ENCODE measurements around the gene PKN3. TPM values are rescaled to one million over a fixed set of nuclear protein-coding genes. Genes with fewer than 3 reads are reported as not detected.

PKN3 gene
- total and polyA plus RNA-seq, 9 of the 15 experiments (the other 6 are each of a cell fraction or from before 2014, with no cell fraction given) = 0.82 to 49.2 (median 19.7) TPM

- TF ChIP-seq, protein P1, sequence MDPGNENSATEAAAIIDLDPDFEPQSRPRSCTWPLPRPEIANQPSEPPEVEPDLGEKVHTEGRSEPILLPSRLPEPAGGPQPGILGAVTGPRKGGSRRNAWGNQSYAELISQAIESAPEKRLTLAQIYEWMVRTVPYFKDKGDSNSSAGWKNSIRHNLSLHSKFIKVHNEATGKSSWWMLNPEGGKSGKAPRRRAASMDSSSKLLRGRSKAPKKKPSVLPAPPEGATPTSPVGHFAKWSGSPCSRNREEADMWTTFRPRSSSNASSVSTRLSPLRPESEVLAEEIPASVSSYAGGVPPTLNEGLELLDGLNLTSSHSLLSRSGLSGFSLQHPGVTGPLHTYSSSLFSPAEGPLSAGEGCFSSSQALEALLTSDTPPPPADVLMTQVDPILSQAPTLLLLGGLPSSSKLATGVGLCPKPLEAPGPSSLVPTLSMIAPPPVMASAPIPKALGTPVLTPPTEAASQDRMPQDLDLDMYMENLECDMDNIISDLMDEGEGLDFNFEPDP (CRISPR knock-in tag; IDR thresholded peaks at IDR 0.05) = no peak
- TF ChIP-seq DDX20 (tag; IDR thresholded peaks at IDR 0.05; ENCODE audit: low read depth) = no peak
- no peak for TF ChIP-seq ZNF282 (CRISPR knock-in tag; IDR thresholded peaks at IDR 0.05)
- peak; percentile 76; the same call in 1 of the 2 replicates for TF ChIP-seq KLF13 (tag; IDR thresholded peaks at IDR 0.05; ENCODE audit: borderline replicate concordance, low read depth)
- TF ChIP-seq RERE (CRISPR knock-in tag; IDR thresholded peaks at IDR 0.05; ENCODE audit: borderline replicate concordance) = no peak
- no peak for TF ChIP-seq PYGO2 (tag; IDR thresholded peaks at IDR 0.05)
- TF ChIP-seq, protein P2, sequence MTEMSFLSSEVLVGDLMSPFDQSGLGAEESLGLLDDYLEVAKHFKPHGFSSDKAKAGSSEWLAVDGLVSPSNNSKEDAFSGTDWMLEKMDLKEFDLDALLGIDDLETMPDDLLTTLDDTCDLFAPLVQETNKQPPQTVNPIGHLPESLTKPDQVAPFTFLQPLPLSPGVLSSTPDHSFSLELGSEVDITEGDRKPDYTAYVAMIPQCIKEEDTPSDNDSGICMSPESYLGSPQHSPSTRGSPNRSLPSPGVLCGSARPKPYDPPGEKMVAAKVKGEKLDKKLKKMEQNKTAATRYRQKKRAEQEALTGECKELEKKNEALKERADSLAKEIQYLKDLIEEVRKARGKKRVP (CRISPR knock-in tag; IDR thresholded peaks at IDR 0.05) = no peak
- no peak for TF ChIP-seq NFXL1 (CRISPR knock-in tag; IDR thresholded peaks at IDR 0.05)
- TF ChIP-seq ZNF507 (tag; conservative IDR thresholded peaks at IDR 0.05) = no peak
- TF ChIP-seq KDM4B (IDR thresholded peaks at IDR 0.05; ENCODE audit: borderline replicate concordance in 2 of 2, low read depth in 1 of 2) = 0 out of 4 replicates have a peak, but pooled peaks of 1 of the 2 experiments have one; percentile 12
- TF ChIP-seq CLOCK (CRISPR knock-in tag; IDR thresholded peaks at IDR 0.05; ENCODE audit: borderline replicate concordance) = no peak
- no peak for TF ChIP-seq ZNF584 (CRISPR knock-in tag; IDR thresholded peaks at IDR 0.05; ENCODE audit: low read depth)
- peak; percentile 32; the same call in 1 of the 2 replicates for TF ChIP-seq ETV1 (tag; conservative IDR thresholded peaks at IDR 0.05; ENCODE audit: low read depth)
- TF ChIP-seq HSF4 (CRISPR knock-in tag; IDR thresholded peaks at IDR 0.05; ENCODE audit: borderline replicate concordance) = no peak
- TF ChIP-seq ZNF311 (CRISPR knock-in tag; IDR thresholded peaks at IDR 0.05) = peak; percentile 57; the same call in 1 of the 2 replicates
- TF ChIP-seq ZNF354B (CRISPR knock-in tag; IDR thresholded peaks at IDR 0.05) = no peak
These were observed 12.3 kb upstream of the PKN3 start (continued) for GRCh38 chr9:128689820-128690683.

Measured in K562 (cell line).